Measurements from ENCODE around the gene SFXN5.

Gene SFXN5

DNA sequence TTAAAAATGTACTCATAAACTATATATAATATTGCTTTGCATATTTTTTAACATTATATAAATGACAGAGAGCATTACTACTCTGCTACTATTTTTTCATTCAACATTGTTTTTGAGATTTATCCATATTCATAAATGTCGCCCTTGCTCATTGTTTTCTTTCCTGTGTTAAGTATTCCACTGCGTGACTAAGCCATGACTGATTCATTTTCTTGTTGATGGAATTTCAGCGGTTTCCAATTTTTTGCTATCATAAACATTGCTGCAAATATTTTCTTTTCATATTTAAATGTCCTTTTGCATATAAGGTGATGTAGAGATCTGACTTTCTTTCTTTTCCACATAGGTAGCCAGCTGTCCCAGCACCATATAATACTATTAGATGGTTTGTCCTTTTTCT is 57.6 kb downstream of the SFXN5 start:
- H4K20me1 ChIP-seq: peaks cover 0 to 5% (median 0%) of the 10 kb centered on the region in 11 experiments; a peak in 2 of 22 replicates
- H3K27ac ChIP-seq: no peak overlapping the region
- peaks cover 0 to 21% (median 3%) of the 10 kb centered on the region in 11 experiments; a peak in 9 of 22 replicates for H3K36me3 ChIP-seq
- H3K27me3 ChIP-seq: no peaks in the 10 kb centered on the region
- no peak overlapping the region for H3K9ac ChIP-seq
- peaks cover 0 to 4% (median 0%) of the 10 kb centered on the region in 10 experiments; a peak in 1 of 20 replicates for H3K4me1 ChIP-seq
- no peak overlapping the region for H3K4me2 ChIP-seq
- TF ChIP-seq Cebpa-rat (IDR thresholded peaks at IDR 0.05): no peak
- H3K9me3 ChIP-seq (replicated peaks in 1 of 11): peaks cover 0 to 5% (median 0%) of the 10 kb centered on the region in 11 experiments; a peak in 2 of 22 replicates
- no peak overlapping the region for H3K4me3 ChIP-seq

DNA sequence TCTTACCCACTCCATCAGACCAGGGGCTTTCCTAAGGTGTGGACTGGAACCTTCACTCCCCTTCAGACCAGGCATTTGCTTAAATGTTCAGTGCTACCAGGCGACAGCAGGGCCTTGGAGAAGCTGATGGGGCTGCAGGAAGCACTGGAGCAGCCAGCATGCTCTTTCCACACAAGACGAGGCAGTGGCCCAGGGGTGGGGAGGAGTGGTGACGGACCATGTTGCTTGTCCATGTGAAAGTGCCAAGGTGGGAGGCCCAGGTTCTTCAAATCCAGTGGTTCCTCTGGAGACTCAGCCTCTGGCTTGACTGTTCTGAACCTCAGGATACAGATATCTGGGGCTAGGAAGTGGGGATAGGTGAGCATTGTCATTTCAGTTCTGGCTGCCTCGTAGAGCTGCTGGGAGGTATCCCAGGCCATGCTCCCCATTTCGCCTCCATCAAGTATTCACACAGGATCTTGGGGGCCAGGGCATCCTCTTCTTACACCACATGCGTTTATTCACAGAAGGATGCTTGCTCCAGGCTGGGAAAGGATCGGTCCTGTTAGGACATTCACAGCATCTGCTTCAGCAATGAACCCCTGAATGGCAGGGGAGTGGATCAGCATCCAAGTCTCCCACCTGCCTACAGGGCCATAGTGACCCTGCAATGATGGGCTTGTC is 62.2 kb downstream of the SFXN5 start:
- Histone ChIP-seq H3K4me2 (no peak overlapping the region), H3K4me1 (no peaks in the 10 kb centered on the region), H4K20me1 (peaks cover 0 to 16% (median 0%) of the 10 kb centered on the region in 11 experiments; a peak in 1 of 22 replicates), H3K4me3 (no peak overlapping the region), H3K27ac (no peak overlapping the region), H3K9ac (no peak overlapping the region), H3K36me3 (peaks cover 0 to 23% (median 8%) of the 10 kb centered on the region in 11 experiments; a peak in 8 of 22 replicates), H3K9me3 (replicated peaks in 1 of 11) (peaks cover 0 to 5% (median 0%) of the 10 kb centered on the region in 11 experiments; a peak in 2 of 22 replicates), H3K27me3 (no peaks in the 10 kb centered on the region)
- TF ChIP-seq Cebpa-rat (IDR thresholded peaks at IDR 0.05): no peak

DNA sequence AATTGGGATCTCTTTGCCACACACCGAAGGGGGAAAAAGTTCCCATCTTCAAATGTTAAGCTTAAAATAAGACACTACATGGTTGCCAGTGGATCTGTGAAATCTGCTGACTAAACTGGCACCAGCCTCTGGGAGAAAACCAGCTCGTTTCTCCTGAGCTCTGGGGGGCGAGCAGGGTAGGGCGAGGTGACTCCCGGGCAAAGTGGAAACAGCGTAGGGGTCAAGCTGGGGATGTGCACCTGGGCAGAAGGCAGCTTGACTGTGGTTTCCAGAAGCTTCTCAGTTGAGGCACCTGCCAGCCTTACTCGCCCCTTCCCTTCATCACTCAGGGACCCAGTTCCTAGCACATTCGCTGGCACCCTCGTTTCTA is 62.8 kb downstream of the SFXN5 start:
- Histone ChIP-seq H3K27ac (no peak overlapping the region), H3K9me3 (replicated peaks in 1 of 11) (peaks cover 0 to 5% (median 0%) of the 10 kb centered on the region in 11 experiments; a peak in 2 of 22 replicates), H3K4me2 (no peak overlapping the region), H4K20me1 (peaks cover 0 to 16% (median 0%) of the 10 kb centered on the region in 11 experiments; a peak in 1 of 22 replicates), H3K9ac (no peak overlapping the region), H3K36me3 (peaks cover 0 to 23% (median 8%) of the 10 kb centered on the region in 11 experiments; a peak in 8 of 22 replicates), H3K4me1 (0 out of 20 replicates have a peak, but pooled peaks cover 0 to under 1% (median 0%) of the 10 kb centered on the region in 10 experiments), H3K4me3 (no peak overlapping the region), H3K27me3 (no peaks in the 10 kb centered on the region)
- TF ChIP-seq Cebpa-rat (IDR thresholded peaks at IDR 0.05): no peak

DNA sequence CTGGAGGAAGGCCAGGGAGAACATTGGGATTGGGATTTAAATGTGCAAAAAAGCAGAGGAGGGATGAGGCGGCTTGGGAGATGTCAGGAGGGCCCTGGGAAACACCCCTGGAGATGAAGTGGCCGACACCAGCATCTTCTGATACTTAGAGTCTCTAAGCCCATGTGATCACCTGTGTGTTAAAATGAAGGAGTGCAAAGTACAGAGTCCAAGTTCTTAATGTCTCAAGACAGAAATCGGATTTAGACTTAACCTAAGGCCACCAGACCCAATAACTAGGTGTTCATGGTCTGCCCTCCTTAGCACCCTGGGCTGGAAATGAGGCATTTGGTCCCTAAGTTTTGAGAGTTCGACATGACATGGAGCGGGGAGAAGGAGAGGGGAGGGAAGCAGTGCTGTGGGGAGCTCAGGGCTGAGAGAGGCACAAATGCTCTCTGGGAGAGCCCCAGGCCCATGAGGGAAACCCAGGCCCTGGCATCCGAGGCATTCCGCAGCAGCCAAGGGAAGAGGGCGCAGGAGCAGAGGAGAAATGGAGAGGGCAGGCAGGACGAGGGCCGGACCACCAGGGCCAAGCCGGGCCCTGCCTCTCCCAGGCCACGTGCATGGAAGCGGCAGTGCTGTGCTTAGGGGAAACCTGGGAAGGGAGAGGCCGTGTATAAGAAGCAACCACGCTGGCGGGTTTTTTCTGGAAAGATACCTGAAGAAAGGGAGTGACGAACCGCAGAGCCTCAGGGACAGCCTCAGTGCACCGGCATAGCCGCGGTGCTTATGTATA is 63.3 kb downstream of the SFXN5 start:
- H3K9me3 ChIP-seq (replicated peaks in 1 of 11): peaks cover 0 to 5% (median 0%) of the 10 kb centered on the region in 11 experiments; a peak in 2 of 22 replicates
- H3K27ac ChIP-seq: no peak overlapping the region
- peaks cover 0 to 23% (median 8%) of the 10 kb centered on the region in 11 experiments; a peak in 8 of 22 replicates for H3K36me3 ChIP-seq
- no peak overlapping the region for H3K4me3 ChIP-seq
- H4K20me1 ChIP-seq: peaks cover 0 to 16% (median 0%) of the 10 kb centered on the region in 11 experiments; a peak in 1 of 22 replicates
- peaks cover 0 to 6% (median 4%) of the 10 kb centered on the region in 10 experiments; a peak in 7 of 20 replicates for H3K4me1 ChIP-seq
- no peaks in the 10 kb centered on the region for H3K27me3 ChIP-seq
- H3K4me2 ChIP-seq: no peak overlapping the region
- no peak for TF ChIP-seq Cebpa-rat (IDR thresholded peaks at IDR 0.05)
- no peak overlapping the region for H3K9ac ChIP-seq

DNA sequence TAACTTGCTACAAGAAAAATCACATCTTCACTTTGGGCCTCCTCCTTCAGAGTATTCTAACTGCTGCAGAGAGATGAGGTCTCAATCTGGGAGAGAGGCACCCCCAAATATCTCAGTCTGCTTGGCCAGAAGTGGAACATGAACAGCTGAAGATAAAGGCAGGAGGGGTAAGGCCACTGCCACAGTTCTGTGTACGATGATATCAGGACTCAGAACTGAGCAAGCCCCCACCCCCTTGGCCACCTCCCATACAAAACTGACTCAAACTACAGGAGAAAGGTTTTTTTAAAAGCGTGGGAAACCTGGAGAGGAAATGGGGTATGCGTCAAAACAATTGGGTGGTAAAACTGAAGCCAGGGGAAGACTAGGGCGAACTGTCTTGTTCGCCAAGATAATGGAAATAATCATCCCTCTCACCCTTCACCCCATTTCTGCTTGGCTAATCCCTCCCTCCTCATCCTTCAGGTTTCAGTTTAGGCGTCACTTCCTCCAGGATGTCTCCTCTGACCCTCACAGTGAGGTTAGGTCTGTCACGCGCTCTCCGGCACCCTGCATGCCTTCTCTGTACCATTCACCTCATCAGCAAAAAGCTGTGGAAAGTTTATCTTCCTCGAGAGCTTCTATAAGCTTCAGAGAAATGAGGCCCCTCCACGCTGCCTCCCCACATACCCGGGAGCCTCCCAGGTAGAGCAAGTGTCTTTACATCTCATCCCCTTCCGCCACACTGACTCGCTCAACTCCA is 64.4 kb downstream of the SFXN5 start:
- Histone ChIP-seq H3K4me3 (no peak overlapping the region), H4K20me1 (peaks cover 0 to 16% (median 0%) of the 10 kb centered on the region in 11 experiments; a peak in 1 of 22 replicates), H3K9me3 (replicated peaks in 1 of 11) (peaks cover 0 to 5% (median 0%) of the 10 kb centered on the region in 11 experiments; a peak in 2 of 22 replicates), H3K27me3 (no peaks in the 10 kb centered on the region), H3K4me2 (no peak overlapping the region), H3K27ac (no peak overlapping the region), H3K4me1 (peaks cover 0 to 7% (median 4%) of the 10 kb centered on the region in 10 experiments; a peak in 7 of 20 replicates), H3K36me3 (peaks cover 0 to 23% (median 8%) of the 10 kb centered on the region in 11 experiments; a peak in 8 of 22 replicates), H3K9ac (no peak overlapping the region)
- no peak for TF ChIP-seq Cebpa-rat (IDR thresholded peaks at IDR 0.05)

DNA sequence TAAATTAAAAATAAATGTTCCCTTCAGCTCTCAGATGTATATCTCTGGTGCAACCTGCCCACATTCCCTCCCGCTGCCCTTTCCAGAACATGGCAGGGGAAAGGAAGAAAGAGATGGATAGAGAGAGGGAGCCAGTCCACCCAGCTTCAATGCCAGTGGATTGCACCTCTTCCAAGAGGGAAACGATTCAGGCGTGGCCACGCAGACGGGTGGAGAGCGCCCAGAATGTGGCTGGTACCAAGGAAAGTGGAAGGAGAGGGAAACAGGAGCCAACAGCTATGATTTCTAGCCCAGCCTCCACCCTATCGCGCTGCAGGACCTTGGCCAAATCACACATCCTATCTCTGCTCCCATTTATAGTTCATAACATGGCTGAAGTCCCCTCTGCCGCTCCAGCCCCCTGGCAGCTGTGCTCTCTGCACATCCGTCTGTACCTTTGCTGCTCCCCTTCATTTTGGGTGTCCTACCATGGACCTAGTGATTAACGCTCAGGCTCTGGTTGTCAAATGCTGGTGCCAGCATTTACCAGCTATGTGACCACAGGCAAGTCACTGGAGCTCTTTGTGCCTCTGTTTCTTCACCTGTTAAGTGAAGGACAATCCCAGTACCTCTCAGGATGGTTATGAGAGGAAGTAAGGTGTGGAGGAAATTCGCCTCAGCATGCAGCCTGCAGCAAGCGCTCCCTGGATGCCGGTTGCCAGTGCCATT is 66.5 kb downstream of the SFXN5 start:
- H3K9ac ChIP-seq: no peak overlapping the region
- no peak overlapping the region for H3K4me2 ChIP-seq
- H3K4me1 ChIP-seq: peaks cover 0 to 7% (median 4%) of the 10 kb centered on the region in 10 experiments; a peak in 7 of 20 replicates
- H3K27me3 ChIP-seq: no peaks in the 10 kb centered on the region
- H3K4me3 ChIP-seq: no peak overlapping the region
- H3K27ac ChIP-seq: no peak overlapping the region
- H3K9me3 ChIP-seq (replicated peaks in 1 of 11): peaks cover 0 to under 1% (median 0%) of the 10 kb centered on the region in 11 experiments; a peak in 1 of 22 replicates
- peaks cover 0 to 16% (median 0%) of the 10 kb centered on the region in 11 experiments; a peak in 1 of 22 replicates for H4K20me1 ChIP-seq
- no peak for TF ChIP-seq Cebpa-rat (IDR thresholded peaks at IDR 0.05)
- H3K36me3 ChIP-seq: peaks cover 0 to 23% (median 7%) of the 10 kb centered on the region in 11 experiments; a peak in 9 of 22 replicates

DNA sequence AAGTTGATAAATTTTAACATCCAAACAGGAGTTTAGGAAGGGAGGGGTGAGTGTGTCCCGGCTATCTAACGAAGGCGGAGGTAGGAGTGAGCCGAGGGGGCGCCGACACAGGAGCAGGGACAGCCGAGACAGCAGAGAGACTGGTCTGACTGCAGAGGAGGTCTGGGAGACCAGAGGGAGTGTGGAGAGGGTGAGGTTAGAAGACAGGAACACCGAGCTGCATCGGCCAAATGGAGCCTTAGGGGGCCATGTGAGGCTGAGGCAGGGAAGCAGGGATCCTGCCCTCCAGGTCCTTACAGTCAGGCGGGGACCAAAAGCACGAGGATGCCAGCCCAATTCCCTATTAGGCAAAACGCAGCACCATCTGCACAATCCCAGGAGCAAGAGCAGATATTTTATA is 67.0 kb downstream of the SFXN5 start:
- H3K4me1 ChIP-seq: peaks cover 0 to 7% (median 4%) of the 10 kb centered on the region in 10 experiments; a peak in 7 of 20 replicates
- H3K4me3 ChIP-seq: no peak overlapping the region
- H4K20me1 ChIP-seq: peaks cover 0 to 16% (median 0%) of the 10 kb centered on the region in 11 experiments; a peak in 1 of 22 replicates
- H3K27me3 ChIP-seq: no peaks in the 10 kb centered on the region
- H3K4me2 ChIP-seq: no peak overlapping the region
- no peak overlapping the region for H3K9ac ChIP-seq
- H3K36me3 ChIP-seq: peaks cover 0 to 17% (median 7%) of the 10 kb centered on the region in 11 experiments; a peak in 8 of 22 replicates
- no peak overlapping the region for H3K27ac ChIP-seq
- TF ChIP-seq Cebpa-rat (IDR thresholded peaks at IDR 0.05): no peak
- no peaks in the 10 kb centered on the region for H3K9me3 ChIP-seq (replicated peaks in 1 of 11)

DNA sequence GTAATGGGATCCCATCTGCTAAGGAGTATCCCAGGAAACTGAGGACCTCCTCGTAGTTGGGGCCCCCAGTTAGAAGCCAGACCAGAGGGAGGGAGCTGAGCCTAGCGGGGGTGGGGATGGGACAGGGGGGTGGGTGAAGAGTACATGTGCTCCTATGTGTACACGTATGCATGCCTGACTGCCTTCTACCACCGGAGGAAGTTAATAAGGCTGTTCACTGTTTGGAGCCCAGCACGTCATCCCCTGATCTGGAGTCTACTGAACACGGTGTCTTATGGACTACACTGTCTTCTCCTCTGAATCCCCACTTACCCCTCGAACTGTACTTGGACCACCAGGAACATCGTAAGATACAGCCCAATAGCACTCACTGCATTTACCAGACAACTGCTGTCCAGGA is 68.5 kb downstream of the SFXN5 start:
- no peak overlapping the region for H3K27ac ChIP-seq
- peak overlapping the region in 2 of 11 experiments; percentile 10 to 22; a peak in 2 of 22 replicates for H3K4me2 ChIP-seq
- TF ChIP-seq Cebpa-rat (IDR thresholded peaks at IDR 0.05): no peak
- no peak overlapping the region for H3K9ac ChIP-seq
- H3K4me3 ChIP-seq: no peak overlapping the region
- H3K4me1 ChIP-seq: peaks cover 0 to 7% (median 4%) of the 10 kb centered on the region in 10 experiments; a peak in 7 of 20 replicates
- peaks cover 0 to 5% (median 0%) of the 10 kb centered on the region in 11 experiments; a peak in 1 of 22 replicates for H3K36me3 ChIP-seq
- H3K27me3 ChIP-seq: no peaks in the 10 kb centered on the region
- peaks cover 0 to 8% (median 0%) of the 10 kb centered on the region in 11 experiments; a peak in 1 of 22 replicates for H4K20me1 ChIP-seq
- no peaks in the 10 kb centered on the region for H3K9me3 ChIP-seq (replicated peaks in 1 of 11)
